ENCODE results near the gene GADD45B. TPM values are rescaled to one million over a fixed set of nuclear protein-coding genes. Genes with fewer than 3 reads are reported as not detected.
"Not testable (repeated sequence)": the region's sequence is repeated elsewhere in the genome, so short reads cannot be mapped to it uniquely, and the experiment has no call there.

GADD45B gene
- total RNA-seq, 1 donor from 2014 or later, result 291 TPM

- CTCF ChIA-PET, result interaction anchor here (1.3 kb wide), 1 partner anchor 30 kb away, joined by 3 read pairs; the partner anchor contains the start of gene TIMM13
These were observed 18.4 kb upstream of the GADD45B start for GRCh38 chr19:2457394-2458037.

GRCh38 chr19:2458054-2458453, 17.9 kb upstream of the GADD45B start:
- ChIA-PET CTCF (no interaction called here), POLR2A (interaction anchor here (0.7 kb wide), 1 partner anchor 372 kb away, joined by 5 read pairs; no protein-coding TSS in a partner anchor)
- H3K4me3 Mint-ChIP-seq, result no peak overlapping the region
- peaks cover 30% of the 10 kb centered on the region for H3K4me1 Mint-ChIP-seq
- no peaks in the 10 kb centered on the region for H3K27me3 Mint-ChIP-seq
- H3K27ac Mint-ChIP-seq, result no peak overlapping the region
- H3K36me3 Mint-ChIP-seq (ENCODE audit: low read depth), result no peaks in the 10 kb centered on the region
- no peak for DNase-seq
- no peaks in the 10 kb centered on the region for H3K9me3 Mint-ChIP-seq
- TF ChIP-seq, protein P1, sequence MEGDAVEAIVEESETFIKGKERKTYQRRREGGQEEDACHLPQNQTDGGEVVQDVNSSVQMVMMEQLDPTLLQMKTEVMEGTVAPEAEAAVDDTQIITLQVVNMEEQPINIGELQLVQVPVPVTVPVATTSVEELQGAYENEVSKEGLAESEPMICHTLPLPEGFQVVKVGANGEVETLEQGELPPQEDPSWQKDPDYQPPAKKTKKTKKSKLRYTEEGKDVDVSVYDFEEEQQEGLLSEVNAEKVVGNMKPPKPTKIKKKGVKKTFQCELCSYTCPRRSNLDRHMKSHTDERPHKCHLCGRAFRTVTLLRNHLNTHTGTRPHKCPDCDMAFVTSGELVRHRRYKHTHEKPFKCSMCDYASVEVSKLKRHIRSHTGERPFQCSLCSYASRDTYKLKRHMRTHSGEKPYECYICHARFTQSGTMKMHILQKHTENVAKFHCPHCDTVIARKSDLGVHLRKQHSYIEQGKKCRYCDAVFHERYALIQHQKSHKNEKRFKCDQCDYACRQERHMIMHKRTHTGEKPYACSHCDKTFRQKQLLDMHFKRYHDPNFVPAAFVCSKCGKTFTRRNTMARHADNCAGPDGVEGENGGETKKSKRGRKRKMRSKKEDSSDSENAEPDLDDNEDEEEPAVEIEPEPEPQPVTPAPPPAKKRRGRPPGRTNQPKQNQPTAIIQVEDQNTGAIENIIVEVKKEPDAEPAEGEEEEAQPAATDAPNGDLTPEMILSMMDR (IDR thresholded peaks at IDR 0.05), result no peak
- no peak for ATAC-seq (ENCODE audit: low read depth)
- intact Hi-C loops (cut with micrococcal nuclease), result loop anchor here (5.0 kb wide), 1 partner anchor 286 kb away; no protein-coding TSS in a partner anchor

More at GRCh38 chr19:2457394-2458037, 18.4 kb upstream of the GADD45B start:
- intact Hi-C loops (cut with micrococcal nuclease), result loop anchor here (1.0 to 5.0 kb wide), 2 partner anchors 30 to 285 kb away; partner anchors contain the start of gene TIMM13
- H3K27me3 Mint-ChIP-seq, result no peaks in the 10 kb centered on the region
- H3K4me3 Mint-ChIP-seq, result peak overlapping the region; percentile 7
- no peaks in the 10 kb centered on the region for H3K36me3 Mint-ChIP-seq (ENCODE audit: low read depth)
- peaks cover 33% of the 10 kb centered on the region for H3K4me1 Mint-ChIP-seq
- ATAC-seq (ENCODE audit: low read depth), result no peak
- H3K9me3 Mint-ChIP-seq, result no peaks in the 10 kb centered on the region
- no peak for DNase-seq
- peak overlapping the region; percentile 85 for H3K27ac Mint-ChIP-seq
- POLR2A ChIA-PET, result interaction anchor here (0.7 to 2.7 kb wide), 7 partner anchors 11 to 1055 kb away, joined by 3 to 23 read pairs (median 5); partner anchors contain the start of genes GADD45B and TIMM13
- TF ChIP-seq, protein P1 (IDR thresholded peaks at IDR 0.05), result no peak

DNA sequence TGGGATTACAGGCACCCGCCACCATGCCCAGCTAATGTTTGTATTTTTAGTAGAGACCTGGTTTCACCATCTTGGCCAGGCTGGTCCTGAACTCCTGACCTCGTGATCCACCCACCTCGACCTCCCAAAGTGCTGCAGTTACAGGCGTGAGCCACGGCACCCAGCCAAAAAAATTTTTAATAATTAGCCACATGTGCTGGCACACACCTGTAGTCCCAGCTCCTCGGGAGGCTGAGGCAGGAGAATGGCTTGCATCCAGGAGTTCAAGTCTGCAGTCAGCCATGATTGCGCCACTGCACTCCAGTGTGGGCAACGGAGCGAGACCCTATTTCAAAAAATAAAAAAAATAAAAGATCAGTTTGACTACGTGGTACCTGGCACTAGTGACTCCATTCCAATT, 17.2 kb upstream of the GADD45B start:
- DNase-seq; H3K27ac Mint-ChIP-seq; ATAC-seq (ENCODE audit: low read depth); H3K27me3 Mint-ChIP-seq; H3K9me3 Mint-ChIP-seq; CTCF ChIA-PET; H3K36me3 Mint-ChIP-seq (ENCODE audit: low read depth); H3K4me3 Mint-ChIP-seq: not testable (repeated sequence)
- POLR2A ChIA-PET, result interaction anchor here (0.6 to 0.7 kb wide), 2 partner anchors 43 to 159 kb away, joined by 3 read pairs; no protein-coding TSS in a partner anchor
- intact Hi-C loops (cut with micrococcal nuclease), result loop anchor here (5.0 kb wide), 1 partner anchor 286 kb away; no protein-coding TSS in a partner anchor
- peaks cover 25% of the 10 kb centered on the region for H3K4me1 Mint-ChIP-seq

DNA sequence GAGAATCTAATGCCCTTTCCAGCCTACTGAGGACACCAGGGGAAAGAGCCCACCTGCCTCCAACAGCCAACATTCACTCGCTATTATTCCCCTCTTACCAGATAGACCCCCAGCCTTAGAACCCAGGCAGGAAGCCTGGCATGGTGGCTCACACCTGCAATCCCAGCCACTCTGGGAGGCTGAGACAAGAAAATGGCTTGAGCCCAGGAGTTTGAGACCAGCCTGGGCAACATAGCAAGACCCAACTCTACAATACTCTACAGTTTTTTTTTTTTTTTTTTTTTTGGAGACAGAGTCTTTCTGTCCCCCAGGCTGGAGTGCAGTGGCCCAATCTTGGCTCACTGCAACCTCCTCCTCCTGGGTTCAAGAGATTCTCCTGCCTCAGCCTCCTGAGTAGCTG, 15.7 kb upstream of the GADD45B start:
- TF ChIP-seq, protein P1 (IDR thresholded peaks at IDR 0.05), result no peak
- intact Hi-C loops (cut with micrococcal nuclease), result no loop called here
- no peaks in the 10 kb centered on the region for H3K27me3 Mint-ChIP-seq

DNA sequence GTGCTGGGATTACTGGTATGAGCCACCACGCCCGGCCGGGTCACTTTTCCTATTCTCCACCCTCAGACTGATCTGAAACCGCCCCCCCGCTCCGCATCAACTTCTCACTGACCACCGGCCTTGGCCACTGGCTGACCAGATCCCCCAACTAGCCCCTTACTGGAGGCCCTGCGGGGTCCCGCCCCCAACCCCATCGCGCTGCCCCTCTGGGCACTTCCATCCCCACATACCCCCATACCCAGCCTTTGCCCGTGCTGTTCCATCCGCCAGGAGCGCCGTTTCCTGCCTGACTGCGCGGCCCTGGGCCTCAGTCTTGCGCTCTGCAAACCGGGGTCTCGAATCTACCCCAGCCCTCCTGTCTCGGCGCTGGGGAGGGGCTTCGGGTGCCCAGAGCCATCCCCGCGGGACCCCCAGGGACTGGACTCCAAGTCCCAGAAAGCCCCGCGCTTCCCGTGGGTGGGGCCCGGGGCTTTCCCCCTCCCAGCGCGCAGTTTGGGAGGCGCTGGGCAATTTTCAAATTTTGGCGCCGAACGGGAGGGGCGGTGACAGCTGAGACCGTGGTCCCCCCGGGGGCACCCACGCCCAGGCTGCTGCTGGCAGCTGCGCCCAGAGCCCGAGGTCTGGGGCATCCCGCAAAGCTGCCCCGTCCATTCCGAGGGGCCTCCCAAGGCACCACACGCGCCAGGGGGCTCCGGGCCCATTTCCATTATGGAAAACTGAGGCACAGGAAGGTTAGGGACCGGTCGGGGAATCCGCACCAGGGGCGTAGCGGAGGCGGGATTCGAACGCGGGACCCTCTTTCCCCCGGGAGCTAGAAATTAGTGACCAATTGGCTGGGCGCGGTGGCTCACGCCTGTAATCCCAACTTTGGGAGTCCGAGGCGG, 13.9 kb upstream of the GADD45B start:
- POLR2A ChIA-PET, result interaction anchor here (0.5 to 1.8 kb wide), 7 partner anchors 8 to 898 kb away, joined by 3 to 13 read pairs (median 6); partner anchors contain the start of gene GADD45B
- H3K36me3 Mint-ChIP-seq (ENCODE audit: low read depth), result no peaks in the 10 kb centered on the region
- CTCF ChIA-PET, result interaction anchor here (0.8 kb wide), 1 partner anchor 149 kb away, joined by 3 read pairs; no protein-coding TSS in a partner anchor
- no peaks in the 10 kb centered on the region for H3K9me3 Mint-ChIP-seq
- H3K27me3 Mint-ChIP-seq, result no peaks in the 10 kb centered on the region
- peak overlapping the region; percentile 82 for H3K4me3 Mint-ChIP-seq
- ATAC-seq (ENCODE audit: low read depth), result peak; percentile 86
- peaks cover 10% of the 10 kb centered on the region for H3K4me1 Mint-ChIP-seq
- TF ChIP-seq, protein P1 (IDR thresholded peaks at IDR 0.05), result no peak
- intact Hi-C loops (cut with micrococcal nuclease), result no loop called here
- H3K27ac Mint-ChIP-seq, result no peak overlapping the region
- DNase-seq, result peak; percentile 57

More for the DNA sequence above, 15.7 kb upstream of the GADD45B start:
- CTCF ChIA-PET, result no interaction called here
- H3K27ac Mint-ChIP-seq, result no peak overlapping the region
- no peak for ATAC-seq (ENCODE audit: low read depth)
- peak overlapping the region; percentile 1 for H3K4me3 Mint-ChIP-seq
- H3K9me3 Mint-ChIP-seq, result no peaks in the 10 kb centered on the region
- POLR2A ChIA-PET, result no interaction called here
- H3K36me3 Mint-ChIP-seq (ENCODE audit: low read depth), result no peaks in the 10 kb centered on the region
- peaks cover 13% of the 10 kb centered on the region for H3K4me1 Mint-ChIP-seq
- no peak for DNase-seq
